ENCODE measurements around the gene SUGP1.

DNA sequence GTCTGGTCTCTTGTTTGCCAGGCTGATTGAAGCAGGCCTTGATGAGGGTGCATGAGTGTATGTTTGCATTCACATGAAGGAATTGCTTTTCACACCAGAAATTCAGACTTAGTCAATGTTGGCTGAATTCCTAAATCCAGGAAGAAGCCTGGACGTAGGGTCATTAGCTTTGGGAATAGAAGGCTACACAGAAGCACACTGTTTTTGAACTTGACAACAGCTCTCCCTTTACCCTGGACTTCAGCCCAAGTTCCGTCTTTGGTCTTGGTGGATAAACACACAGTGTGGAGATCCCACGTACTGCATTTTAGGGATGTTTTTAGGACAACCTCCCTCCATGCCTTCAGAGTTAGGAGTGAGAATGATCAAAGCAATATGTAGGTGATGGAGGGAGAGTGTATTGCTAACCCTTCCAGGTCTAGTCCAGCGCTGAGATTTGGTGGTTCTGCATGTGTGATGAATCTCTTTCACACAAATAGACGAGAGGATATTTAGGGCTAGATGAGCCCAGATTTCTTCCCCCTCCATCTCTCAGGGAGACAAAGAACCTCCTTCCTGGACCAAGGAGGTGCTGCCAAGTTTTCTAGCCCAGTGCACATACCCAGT, 70.0 kb downstream of the SUGP1 start:
- TF ChIP-seq POLR2A (IDR thresholded peaks at IDR 0.05) (no peak), CTCF (IDR thresholded peaks at IDR 0.05) (no peak)

All from stomach (tissue), 4 donors.